ENCODE measurements around the gene CDH5. TPM values are rescaled to one million over a fixed set of nuclear protein-coding genes. Genes with fewer than 3 reads are reported as not detected.

Gene CDH5
- total RNA-seq, 1 donor from 2014 or later: 38.3 TPM

DNA sequence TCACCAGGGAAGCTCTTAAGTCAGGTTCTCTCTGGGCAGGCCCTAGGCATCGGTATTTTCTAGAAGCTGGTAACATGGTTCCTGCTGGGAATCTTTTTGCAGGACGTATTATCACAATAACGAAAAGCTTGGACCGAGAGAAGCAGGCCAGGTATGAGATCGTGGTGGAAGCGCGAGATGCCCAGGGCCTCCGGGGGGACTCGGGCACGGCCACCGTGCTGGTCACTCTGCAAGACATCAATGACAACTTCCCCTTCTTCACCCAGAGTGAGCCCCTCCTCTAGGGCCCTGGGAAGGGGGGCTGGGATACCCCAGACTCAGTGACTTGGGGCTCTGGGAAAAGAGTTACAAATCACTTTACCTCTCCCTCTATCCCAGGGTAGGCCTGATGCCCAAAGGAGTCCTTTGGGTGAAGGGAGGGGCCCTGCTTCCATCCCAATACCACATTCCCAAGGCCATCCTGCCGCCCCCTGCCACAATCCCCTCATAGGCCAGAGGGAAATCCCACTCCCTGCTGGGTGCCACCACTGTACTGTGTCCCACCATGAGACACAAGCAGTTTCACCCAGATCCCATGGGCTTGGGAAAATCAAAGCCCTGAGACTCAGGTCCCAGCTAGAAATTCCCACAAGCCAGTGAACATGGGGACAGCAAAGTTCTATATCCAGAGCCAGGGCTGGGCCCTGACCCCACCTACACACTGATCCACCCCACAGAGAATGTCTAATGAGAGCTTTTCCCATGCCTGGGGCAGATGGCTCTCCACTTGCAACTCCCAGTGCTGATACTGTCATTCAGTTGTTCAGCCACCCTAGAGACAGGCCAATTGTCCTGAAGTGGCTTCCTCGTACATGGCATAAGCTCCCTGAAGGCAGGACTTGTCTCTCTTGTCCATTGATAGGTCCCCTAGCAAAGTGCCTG is 23.0 kb downstream of the CDH5 start:
- Histone ChIP-seq H3K27ac (no peak overlapping the region), H3K36me3 (no peaks in the 10 kb centered on the region), H3K4me3 (no peak overlapping the region), H3K27me3 (no peaks in the 10 kb centered on the region), H3K4me1 (no peaks in the 10 kb centered on the region), H3K9me3 (no peaks in the 10 kb centered on the region)
- intact Hi-C loops (cut with DNase I): no loop called here
- TF ChIP-seq, protein P1, sequence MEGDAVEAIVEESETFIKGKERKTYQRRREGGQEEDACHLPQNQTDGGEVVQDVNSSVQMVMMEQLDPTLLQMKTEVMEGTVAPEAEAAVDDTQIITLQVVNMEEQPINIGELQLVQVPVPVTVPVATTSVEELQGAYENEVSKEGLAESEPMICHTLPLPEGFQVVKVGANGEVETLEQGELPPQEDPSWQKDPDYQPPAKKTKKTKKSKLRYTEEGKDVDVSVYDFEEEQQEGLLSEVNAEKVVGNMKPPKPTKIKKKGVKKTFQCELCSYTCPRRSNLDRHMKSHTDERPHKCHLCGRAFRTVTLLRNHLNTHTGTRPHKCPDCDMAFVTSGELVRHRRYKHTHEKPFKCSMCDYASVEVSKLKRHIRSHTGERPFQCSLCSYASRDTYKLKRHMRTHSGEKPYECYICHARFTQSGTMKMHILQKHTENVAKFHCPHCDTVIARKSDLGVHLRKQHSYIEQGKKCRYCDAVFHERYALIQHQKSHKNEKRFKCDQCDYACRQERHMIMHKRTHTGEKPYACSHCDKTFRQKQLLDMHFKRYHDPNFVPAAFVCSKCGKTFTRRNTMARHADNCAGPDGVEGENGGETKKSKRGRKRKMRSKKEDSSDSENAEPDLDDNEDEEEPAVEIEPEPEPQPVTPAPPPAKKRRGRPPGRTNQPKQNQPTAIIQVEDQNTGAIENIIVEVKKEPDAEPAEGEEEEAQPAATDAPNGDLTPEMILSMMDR (IDR thresholded peaks at IDR 0.05): no peak
- TF ChIP-seq POLR2AphosphoS5 (IDR thresholded peaks at IDR 0.05; ENCODE audit: insufficient read depth in 1 of 2, low read depth in 1 of 2) (no peak), POLR2A (IDR thresholded peaks at IDR 0.05) (no peak)
- peak; percentile 64 to 90 for DNase-seq (ENCODE audit: extremely low spot score in 2 of 2)

DNA sequence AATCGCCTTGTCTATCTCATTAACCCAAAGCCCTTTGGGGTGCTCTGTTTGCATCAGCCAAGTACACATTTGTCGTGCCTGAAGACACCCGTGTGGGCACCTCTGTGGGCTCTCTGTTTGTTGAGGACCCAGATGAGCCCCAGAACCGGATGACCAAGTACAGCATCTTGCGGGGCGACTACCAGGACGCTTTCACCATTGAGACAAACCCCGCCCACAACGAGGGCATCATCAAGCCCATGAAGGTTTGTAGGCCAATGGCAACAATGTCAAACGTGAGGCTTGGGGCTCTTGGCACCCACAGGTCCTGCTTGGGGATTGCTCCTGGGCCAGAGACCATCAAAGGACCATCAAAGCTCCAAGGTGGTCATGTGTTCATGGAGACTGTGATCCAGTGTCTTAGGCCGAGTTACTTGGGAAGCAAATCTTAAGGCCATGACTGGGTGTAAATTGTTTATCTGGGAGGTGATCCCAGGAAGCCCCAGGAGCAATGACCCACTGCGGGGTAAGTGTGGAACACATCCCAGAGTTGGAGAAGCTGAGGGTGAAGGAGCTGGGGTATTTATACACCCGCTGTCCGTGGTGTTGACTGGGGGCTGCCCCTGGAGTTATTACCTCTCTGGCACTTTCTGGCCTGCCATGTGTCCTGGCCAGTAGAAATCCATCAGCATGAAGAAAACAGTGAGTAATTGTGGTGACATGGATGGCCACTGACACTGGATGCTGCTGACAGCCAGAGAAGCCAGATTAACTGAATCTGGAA is 24.0 kb downstream of the CDH5 start:
- Histone ChIP-seq H3K4me1 (no peaks in the 10 kb centered on the region), H3K4me3 (no peak overlapping the region), H3K9me3 (no peaks in the 10 kb centered on the region), H3K27ac (no peak overlapping the region), H3K27me3 (no peaks in the 10 kb centered on the region), H3K36me3 (no peaks in the 10 kb centered on the region)
- intact Hi-C loops (cut with DNase I): no loop called here
- peak; percentile 56 to 89 for DNase-seq (ENCODE audit: extremely low spot score in 2 of 2)
- no peak for TF ChIP-seq POLR2A (IDR thresholded peaks at IDR 0.05)
- no peak for TF ChIP-seq POLR2AphosphoS5 (IDR thresholded peaks at IDR 0.05; ENCODE audit: insufficient read depth in 1 of 2, low read depth in 1 of 2)
- TF ChIP-seq, protein P1 (IDR thresholded peaks at IDR 0.05): no peak

GRCh38 chr16:66391726-66392670 is 25.5 kb downstream of the CDH5 start:
- no peak for TF ChIP-seq POLR2A (IDR thresholded peaks at IDR 0.05)
- TF ChIP-seq POLR2AphosphoS5 (IDR thresholded peaks at IDR 0.05; ENCODE audit: insufficient read depth in 1 of 2, low read depth in 1 of 2): no peak
- TF ChIP-seq, protein P1 (IDR thresholded peaks at IDR 0.05): no peak
- peak; percentile 79 for DNase-seq (ENCODE audit: extremely low spot score in 2 of 2)
- H3K27me3 ChIP-seq: no peaks in the 10 kb centered on the region
- no peak overlapping the region for H3K27ac ChIP-seq
- H3K36me3 ChIP-seq: no peaks in the 10 kb centered on the region
- no peaks in the 10 kb centered on the region for H3K9me3 ChIP-seq
- no peaks in the 10 kb centered on the region for H3K4me1 ChIP-seq
- H3K4me3 ChIP-seq: no peak overlapping the region
- intact Hi-C loops (cut with DNase I): no loop called here

GRCh38 chr16:66395806-66396555 is 29.5 kb downstream of the CDH5 start:
- Histone ChIP-seq H3K27ac (no peak overlapping the region), H3K27me3 (no peaks in the 10 kb centered on the region), H3K9me3 (no peaks in the 10 kb centered on the region), H3K4me3 (no peak overlapping the region), H3K36me3 (no peaks in the 10 kb centered on the region), H3K4me1 (no peaks in the 10 kb centered on the region)
- intact Hi-C loops (cut with DNase I): no loop called here
- TF ChIP-seq POLR2A (IDR thresholded peaks at IDR 0.05) (no peak), POLR2AphosphoS5 (IDR thresholded peaks at IDR 0.05; ENCODE audit: insufficient read depth in 1 of 2, low read depth in 1 of 2) (no peak)
- peak; percentile 65 to 79 for DNase-seq (ENCODE audit: extremely low spot score in 2 of 2)

Data from vagina (tissue), 2 donors.